CD4-positive, alpha-beta T cell (primary cell): ENCODE results near the gene KRTAP10-5. TPM values are rescaled to one million over a fixed set of nuclear protein-coding genes. Genes with fewer than 3 reads are reported as not detected.

ENCODE experiments used
- ATAC-seq: fragments of 200-7000 bp; cut with Tn5 transposase; one replicate; pipeline ENCODE4 v1.10.0; 2022; ENCODE audit warnings: mild to moderate bottlenecking; ENCODE audit not compliant: poor library complexity
- CTCF ChIA-PET: fragments of 350-600 bp; sonication (Branson Sonifier 250); formaldehyde crosslinking; loops from one replicate; lab custom pipeline; 2021; ENCODE audit warnings: antibody characterized with exemption, inconsistent platforms; lab: Charles Lee
- POLR2A ChIA-PET: fragments of 350-600 bp; sonication (Branson Sonifier 250); formaldehyde crosslinking; loops from one replicate; lab custom pipeline; 2021; ENCODE audit warnings: antibody characterized with exemption, inconsistent platforms; lab: Charles Lee
- DNase-seq, 14 experiments: peaks; one replicate each; pipeline ENCODE4 v3.0.0-alpha.2; 2013 to 2020; ENCODE audit warnings: mixed read lengths in 2 of 14
- H3K27ac ChIP-seq, 2 donors: one replicate each; pipeline versions ENCODE4 v1.5.1 to v1.7.0; 2013; ENCODE audit warnings: low read length in 2 of 2, low read depth in 1 of 2, mild to moderate bottlenecking in 1 of 2
- H3K27me3 ChIP-seq, 2 experiments: 1 replicate in 1 of 2; 2 replicates in 1 of 2; pipeline versions ENCODE4 v1.6.1 to v1.7.0; 2013; ENCODE audit warnings: low read length in 2 of 2, control low read depth in 1 of 2, mild to moderate bottlenecking in 1 of 2, moderate library complexity in 1 of 2; ENCODE audit not compliant: insufficient read depth in 2 of 2, control insufficient read depth in 1 of 2
- H3K36me3 ChIP-seq: one replicate; pipeline ENCODE4 v1.6.1; 2013; ENCODE audit warnings: low read length, control low read depth; ENCODE audit not compliant: insufficient read depth
- H3K4me1 ChIP-seq: one replicate; pipeline ENCODE4 v1.6.1; 2013; ENCODE audit warnings: low read length, control low read depth; ENCODE audit not compliant: insufficient read depth
- H3K4me3 ChIP-seq: one replicate; pipeline ENCODE4 v1.5.1; 2013; ENCODE audit warnings: mild to moderate bottlenecking, low read length, moderate library complexity
- H3K9me3 ChIP-seq, 2 experiments: 1 replicate in 1 of 2; 2 replicates in 1 of 2; pipeline versions ENCODE4 v1.6.1 to v1.7.0; 2013; ENCODE audit warnings: low read length in 2 of 2, mild to moderate bottlenecking in 2 of 2, control low read depth in 1 of 2, moderate library complexity in 1 of 2; ENCODE audit not compliant: control insufficient read depth in 1 of 2, insufficient read depth in 1 of 2
- H3K27ac Mint-ChIP-seq: one replicate; pipeline ENCODE4 v1.8.0; 2020; ENCODE audit warnings: mixed read lengths
- H3K27me3 Mint-ChIP-seq: one replicate; pipeline ENCODE4 v1.8.0; 2021; ENCODE audit warnings: mixed read lengths
- H3K36me3 Mint-ChIP-seq: one replicate; pipeline ENCODE4 v1.8.0; 2021; ENCODE audit warnings: low read depth, mixed read lengths
- H3K4me1 Mint-ChIP-seq: one replicate; pipeline ENCODE4 v1.8.0; 2021; ENCODE audit warnings: low read depth, mixed read lengths
- H3K4me3 Mint-ChIP-seq: one replicate; pipeline ENCODE4 v1.8.0; 2020; ENCODE audit warnings: mild to moderate bottlenecking, mixed read lengths
- H3K9me3 Mint-ChIP-seq: one replicate; pipeline ENCODE4 v1.8.0; 2020; ENCODE audit warnings: mixed read lengths
- CTCF ChIP-seq: fragments of 200-600 bp; IDR thresholded peaks from one replicate; pipeline ENCODE4 v1.8.0; 2022; ENCODE audit warnings: antibody characterized with exemption, mild to moderate bottlenecking
- intact Hi-C, 2 experiments: fragments of 100-400 bp; cut with DNase I in 1 of 2; cut with micrococcal nuclease in 1 of 2; formaldehyde crosslinking; loops; one replicate each; pipeline versions ENCODE4 v1.15.1 to v1.9.0; 2023 to 2025; cut with DNase I, micrococcal nuclease
- total RNA-seq, 174 experiments: library from RNA in 2 of 174; stranded (reverse) in 2 of 174; gene quantifications; one replicate each; pipeline ENCODE4 v1.2.3 and lab custom pipeline; 2021 to 2026

KRTAP10-5 gene
- total RNA-seq, 2 experiments from 2014 or later, result not detected

- Mint-ChIP-seq H3K4me1 (peaks cover 33% of the 10 kb centered on the region), H3K27ac (no peak overlapping the region), H3K27me3 (no peaks in the 10 kb centered on the region), H3K36me3 (peaks cover 40% of the 10 kb centered on the region), H3K9me3 (peaks cover 23% of the 10 kb centered on the region), H3K4me3 (no peak overlapping the region)
- Histone ChIP-seq H3K27ac (no peak overlapping the region), H3K9me3 (peaks cover 18 to 26% of the 10 kb centered on the region in 2 experiments), H3K4me1 (peaks cover 18% of the 10 kb centered on the region), H3K4me3 (no peak overlapping the region), H3K27me3 (no peaks in the 10 kb centered on the region), H3K36me3 (no peaks in the 10 kb centered on the region)
- POLR2A ChIA-PET, result no interaction called here
- intact Hi-C loops, result loop anchor here in 1 of 2 experiments (10.0 kb wide), 1 partner anchor 70 kb away; the partner anchor contains the start of gene KRTAP10-8
- DNase-seq, result no peak
- CTCF ChIA-PET, result no interaction called here
- TF ChIP-seq CTCF, result no peak
- no peak for ATAC-seq
Observed at GRCh38 chr21:44544566-44544965, 35.8 kb downstream of the KRTAP10-5 start.

- Histone ChIP-seq H3K36me3 (no peaks in the 10 kb centered on the region), H3K27me3 (peaks cover 0 to 2% of the 10 kb centered on the region in 2 experiments), H3K9me3 (peaks cover 18 to 26% of the 10 kb centered on the region in 2 experiments), H3K4me3 (no peak overlapping the region), H3K4me1 (peaks cover 5% of the 10 kb centered on the region), H3K27ac (no peak overlapping the region)
- intact Hi-C loops, result loop anchor here in 1 of 2 experiments (10.0 kb wide), 1 partner anchor 72 kb away; the partner anchor contains the start of gene KRTAP10-8
- DNase-seq (no peak), ATAC-seq (no peak)
- TF ChIP-seq CTCF, result no peak
- peaks cover 25% of the 10 kb centered on the region for H3K36me3 Mint-ChIP-seq
- no peak overlapping the region for H3K4me3 Mint-ChIP-seq
- peaks cover 21% of the 10 kb centered on the region for H3K9me3 Mint-ChIP-seq
- no peak overlapping the region for H3K27ac Mint-ChIP-seq
- ChIA-PET CTCF (no interaction called here), POLR2A (no interaction called here)
- peaks cover 15% of the 10 kb centered on the region for H3K4me1 Mint-ChIP-seq
- H3K27me3 Mint-ChIP-seq, result no peaks in the 10 kb centered on the region
Observed at GRCh38 chr21:44542716-44543115, 37.7 kb downstream of the KRTAP10-5 start.

- Mint-ChIP-seq H3K4me3 (no peak overlapping the region), H3K27me3 (no peaks in the 10 kb centered on the region), H3K4me1 (peaks cover 3% of the 10 kb centered on the region), H3K9me3 (peaks cover 10% of the 10 kb centered on the region), H3K36me3 (peaks cover 6% of the 10 kb centered on the region), H3K27ac (no peak overlapping the region)
- no peak overlapping the region for H3K4me3 ChIP-seq
- H3K36me3 ChIP-seq, result no peaks in the 10 kb centered on the region
- H3K27ac ChIP-seq, result no peak overlapping the region
- intact Hi-C loops, result loop anchor here in 1 of 2 experiments (10.0 kb wide), 1 partner anchor 74 kb away; the partner anchor contains the start of gene KRTAP10-8
- DNase-seq (no peak), ATAC-seq (no peak)
- H3K27me3 ChIP-seq, result peaks cover 0 to 2% of the 10 kb centered on the region in 2 experiments
- ChIA-PET POLR2A (interaction anchor here (0.7 to 1.1 kb wide), 2 partner anchors 23 to 78 kb away, joined by 3 read pairs; no protein-coding TSS in a partner anchor), CTCF (no interaction called here)
- H3K4me1 ChIP-seq, result no peaks in the 10 kb centered on the region
- no peak for TF ChIP-seq CTCF
- H3K9me3 ChIP-seq, result peaks cover 12 to 13% of the 10 kb centered on the region in 2 experiments
Observed at GRCh38 chr21:44540741-44541288, 39.6 kb downstream of the KRTAP10-5 start.
